Calu3 (cell line): Measurements from ENCODE around the gene PTPRN2. TPM values are rescaled to one million over a fixed set of nuclear protein-coding genes. Genes with fewer than 3 reads are reported as not detected.

Experiments
- BruUV-seq: library from RNA; stranded (reverse); fragments of 400-500 nt; replicated peaks from 2 replicates; lab custom pipeline; 2021; lab: Mats Ljungman, UMichigan
- CTCF ChIA-PET: fragments of 300-600 bp; sonication (Branson Sonifier 250); formaldehyde crosslinking; loops from one replicate; lab custom pipeline; 2022; ENCODE audit warnings: antibody characterized with exemption; lab: Charles Lee
- DNase-seq: peaks from one replicate; pipeline ENCODE4 v3.0.0; 2022
- H3K27ac Mint-ChIP-seq: one replicate; pipeline ENCODE4 v1.8.0; 2022; ENCODE audit warnings: mixed read lengths; ENCODE audit not compliant: unreplicated experiment
- H3K27me3 Mint-ChIP-seq: one replicate; pipeline ENCODE4 v1.8.0; 2022; ENCODE audit warnings: mixed read lengths; ENCODE audit not compliant: unreplicated experiment
- H3K36me3 Mint-ChIP-seq: one replicate; pipeline ENCODE4 v1.8.0; 2022; ENCODE audit warnings: mild to moderate bottlenecking, moderate library complexity, mixed read lengths; ENCODE audit not compliant: insufficient read depth, unreplicated experiment
- H3K4me1 Mint-ChIP-seq: one replicate; pipeline ENCODE4 v1.8.0; 2022; ENCODE audit warnings: mild to moderate bottlenecking, low read depth, mixed read lengths; ENCODE audit not compliant: unreplicated experiment
- H3K4me3 Mint-ChIP-seq: one replicate; pipeline ENCODE4 v1.8.0; 2022; ENCODE audit warnings: mild to moderate bottlenecking, low read depth, moderate library complexity, mixed read lengths; ENCODE audit not compliant: unreplicated experiment
- H3K9me3 Mint-ChIP-seq: one replicate; pipeline ENCODE4 v1.8.0; 2022; ENCODE audit warnings: low read depth, mixed read lengths; ENCODE audit not compliant: unreplicated experiment
- intact Hi-C: fragments of 100-400 bp; cut with micrococcal nuclease; formaldehyde crosslinking; loops from one replicate; pipeline ENCODE4 v1.10.0; 2022; ENCODE audit not compliant: unreplicated experiment
- total RNA-seq: library from RNA; stranded (reverse); gene quantifications from 2 replicates; pipeline ENCODE4 v1.2.3, GENCODE V29; 2022
- TF ChIP-seq, protein P1 (sequence below): fragments of 200-600 bp; IDR thresholded peaks from one replicate; pipeline ENCODE4 v1.8.0; 2022; ENCODE audit warnings: antibody characterized with exemption; ENCODE audit not compliant: unreplicated experiment

Gene PTPRN2
- total RNA-seq, 1 experiment from 2014 or later = 2.0 TPM

DNA sequence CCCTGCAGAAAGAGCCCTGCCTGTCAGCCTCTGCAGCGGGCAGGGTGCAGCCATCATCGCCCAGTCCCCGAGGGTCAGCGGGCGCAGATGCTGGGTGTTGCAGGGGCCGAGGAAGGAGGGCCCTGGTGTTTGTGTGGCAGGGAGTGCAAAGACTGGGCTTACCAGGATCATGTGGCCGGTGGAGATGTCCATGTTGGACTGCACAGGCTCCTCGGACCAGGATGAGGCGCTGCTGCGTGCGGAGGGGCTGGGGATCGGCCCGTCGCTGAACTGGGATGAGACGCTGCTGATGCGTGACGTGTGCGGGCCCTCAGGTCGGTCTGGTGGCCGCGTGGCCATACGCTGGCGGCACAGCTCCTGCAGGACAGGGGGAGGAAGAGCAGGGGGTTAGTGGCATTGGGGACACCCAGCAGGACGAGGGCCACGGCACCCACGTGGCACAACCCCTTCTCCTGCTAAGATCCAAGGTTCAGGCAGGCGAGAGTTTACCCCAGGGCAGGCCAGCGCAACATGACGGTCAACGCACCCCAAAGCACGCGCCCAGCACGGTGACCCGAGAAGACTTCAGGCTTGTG lies 931.3 kb downstream of the PTPRN2 start:
- intact Hi-C loops = no loop called here

DNA sequence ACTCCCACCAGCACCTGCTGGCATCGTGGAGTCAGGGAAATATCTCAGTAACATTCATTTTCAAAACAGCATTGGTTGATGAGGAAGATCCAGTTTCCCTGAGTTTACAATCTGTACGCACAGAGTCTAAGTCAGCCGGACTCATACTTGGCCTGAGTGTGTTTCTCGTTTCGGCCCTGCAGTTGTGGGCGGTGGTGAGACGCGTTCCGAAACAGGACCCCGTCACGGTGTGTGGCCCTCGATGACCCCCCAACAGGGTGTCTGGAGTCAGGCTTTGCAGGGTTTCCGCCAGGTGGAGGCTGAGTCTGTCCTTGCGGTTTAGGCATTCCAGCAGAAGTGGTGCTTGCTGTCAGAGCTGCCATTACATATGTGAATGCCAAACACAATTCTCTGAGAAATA lies 933.3 kb downstream of the PTPRN2 start:
- no peak overlapping the region for H3K4me3 Mint-ChIP-seq
- no peak for DNase-seq
- H3K36me3 Mint-ChIP-seq = peaks cover 5% of the 10 kb centered on the region
- BruUV-seq = no TSS peak
- no peak overlapping the region for H3K27ac Mint-ChIP-seq
- TF ChIP-seq, protein P1, sequence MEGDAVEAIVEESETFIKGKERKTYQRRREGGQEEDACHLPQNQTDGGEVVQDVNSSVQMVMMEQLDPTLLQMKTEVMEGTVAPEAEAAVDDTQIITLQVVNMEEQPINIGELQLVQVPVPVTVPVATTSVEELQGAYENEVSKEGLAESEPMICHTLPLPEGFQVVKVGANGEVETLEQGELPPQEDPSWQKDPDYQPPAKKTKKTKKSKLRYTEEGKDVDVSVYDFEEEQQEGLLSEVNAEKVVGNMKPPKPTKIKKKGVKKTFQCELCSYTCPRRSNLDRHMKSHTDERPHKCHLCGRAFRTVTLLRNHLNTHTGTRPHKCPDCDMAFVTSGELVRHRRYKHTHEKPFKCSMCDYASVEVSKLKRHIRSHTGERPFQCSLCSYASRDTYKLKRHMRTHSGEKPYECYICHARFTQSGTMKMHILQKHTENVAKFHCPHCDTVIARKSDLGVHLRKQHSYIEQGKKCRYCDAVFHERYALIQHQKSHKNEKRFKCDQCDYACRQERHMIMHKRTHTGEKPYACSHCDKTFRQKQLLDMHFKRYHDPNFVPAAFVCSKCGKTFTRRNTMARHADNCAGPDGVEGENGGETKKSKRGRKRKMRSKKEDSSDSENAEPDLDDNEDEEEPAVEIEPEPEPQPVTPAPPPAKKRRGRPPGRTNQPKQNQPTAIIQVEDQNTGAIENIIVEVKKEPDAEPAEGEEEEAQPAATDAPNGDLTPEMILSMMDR = no peak
- H3K4me1 Mint-ChIP-seq = no peaks in the 10 kb centered on the region
- CTCF ChIA-PET = no interaction called here
- no peaks in the 10 kb centered on the region for H3K27me3 Mint-ChIP-seq
- intact Hi-C loops = no loop called here
- no peaks in the 10 kb centered on the region for H3K9me3 Mint-ChIP-seq

More for the DNA sequence above, 931.3 kb downstream of the PTPRN2 start:
- Mint-ChIP-seq H3K36me3 (no peaks in the 10 kb centered on the region), H3K27me3 (no peaks in the 10 kb centered on the region), H3K4me3 (no peak overlapping the region), H3K9me3 (no peaks in the 10 kb centered on the region), H3K4me1 (no peaks in the 10 kb centered on the region), H3K27ac (no peak overlapping the region)
- TF ChIP-seq, protein P1 = no peak
- CTCF ChIA-PET = no interaction called here
- DNase-seq = no peak
- BruUV-seq = no TSS peak

DNA sequence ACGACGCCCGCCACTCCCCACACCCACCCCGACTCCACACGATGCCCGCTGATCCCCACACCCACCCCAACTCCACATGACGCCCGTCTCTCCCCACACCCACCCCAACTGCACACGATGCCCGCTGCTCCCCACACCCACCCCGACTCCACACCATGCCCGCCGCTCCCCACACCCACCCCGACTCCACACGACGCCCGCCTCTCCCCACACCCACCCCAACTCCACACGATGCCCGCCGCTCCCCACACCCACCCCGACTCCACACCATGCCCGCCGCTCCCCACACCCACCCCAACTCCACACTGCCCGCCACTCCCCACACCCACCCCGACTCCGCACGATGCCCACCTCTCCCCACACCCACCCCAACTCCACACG lies 933.8 kb downstream of the PTPRN2 start:
- no peaks in the 10 kb centered on the region for H3K4me1 Mint-ChIP-seq
- BruUV-seq = no TSS peak
- H3K4me3 Mint-ChIP-seq = no peak overlapping the region
- DNase-seq = no peak
- no peaks in the 10 kb centered on the region for H3K9me3 Mint-ChIP-seq
- TF ChIP-seq, protein P1 = no peak
- CTCF ChIA-PET = no interaction called here
- H3K36me3 Mint-ChIP-seq = peaks cover 5% of the 10 kb centered on the region
- no peak overlapping the region for H3K27ac Mint-ChIP-seq
- intact Hi-C loops = no loop called here
- no peaks in the 10 kb centered on the region for H3K27me3 Mint-ChIP-seq

DNA sequence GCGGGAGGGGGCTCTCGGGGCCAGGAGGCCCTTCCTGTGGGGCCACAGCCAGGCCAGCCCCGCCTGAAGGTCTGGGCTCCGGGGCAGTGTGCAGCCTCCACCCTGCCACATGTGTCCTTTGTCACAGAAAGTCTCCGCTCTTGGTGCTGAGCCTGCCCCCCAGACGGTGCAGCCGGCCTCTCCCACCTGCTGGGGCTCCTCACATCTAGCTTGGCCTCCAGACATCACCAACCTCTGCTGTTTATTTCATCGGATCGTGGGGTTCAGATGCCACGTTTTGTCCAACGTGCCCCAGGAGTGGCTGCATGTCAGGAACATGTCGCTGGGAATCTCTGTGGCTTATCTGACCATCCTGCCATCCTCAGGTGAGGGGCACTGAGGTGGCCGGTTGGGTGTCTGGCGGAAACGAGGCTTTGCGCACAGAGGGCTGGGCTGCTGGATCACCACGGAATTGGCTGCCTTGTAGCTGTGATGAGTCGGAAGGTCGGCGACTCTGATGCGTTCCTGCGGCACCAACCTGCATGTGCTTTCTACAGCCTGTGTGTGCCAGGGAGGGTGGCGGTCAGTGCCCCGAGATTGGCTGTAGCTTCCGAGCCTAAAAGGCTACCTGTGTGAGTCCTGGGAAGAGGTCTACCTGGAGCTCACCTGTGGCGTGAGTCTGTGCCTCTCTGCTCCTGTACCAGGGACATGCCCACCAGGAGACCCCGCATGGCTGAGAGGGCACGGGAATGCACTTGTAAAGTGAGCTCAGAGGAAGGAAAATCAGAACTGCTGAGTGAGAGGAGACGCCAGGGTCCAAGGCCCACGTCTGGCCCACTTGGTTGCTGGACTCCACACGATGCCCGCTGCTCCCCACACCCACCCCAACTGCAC lies 934.4 kb downstream of the PTPRN2 start:
- no peaks in the 10 kb centered on the region for H3K4me1 Mint-ChIP-seq
- TF ChIP-seq, protein P1 = no peak
- no TSS peak for BruUV-seq

More for the DNA sequence above, 934.4 kb downstream of the PTPRN2 start:
- Mint-ChIP-seq H3K9me3 (no peaks in the 10 kb centered on the region), H3K36me3 (peaks cover 5% of the 10 kb centered on the region), H3K4me3 (no peak overlapping the region), H3K27ac (no peak overlapping the region), H3K27me3 (no peaks in the 10 kb centered on the region)
- CTCF ChIA-PET = interaction anchor here (0.7 kb wide), 1 partner anchor 1326 kb away, joined by 3 read pairs; no protein-coding TSS in a partner anchor
- intact Hi-C loops = no loop called here
- no peak for DNase-seq
